WTC11 (cell line): ENCODE data around the gene EIF2S1. TPM values are rescaled to one million over a fixed set of nuclear protein-coding genes. Genes with fewer than 3 reads are reported as not detected.

Experiments
- ATAC-seq: fragments of 200-7000 bp; cut with Tn5 transposase; 2 replicates; pipeline ENCODE4 v1.10.0; 2021; ENCODE audit warnings: mild to moderate bottlenecking, moderate library complexity
- CTCF ChIA-PET: fragments of 300-600 bp; sonication (Branson Sonifier 250); formaldehyde crosslinking; loops from one replicate; lab custom pipeline; 2021; ENCODE audit warnings: antibody characterized with exemption; lab: Charles Lee
- POLR2A ChIA-PET: fragments of 350-600 bp; sonication (Branson Sonifier 250); formaldehyde crosslinking; loops from one replicate; lab custom pipeline; 2021; ENCODE audit warnings: antibody characterized with exemption; lab: Charles Lee
- DNase-seq: peaks from one replicate; pipeline ENCODE4 v3.0.0; 2021; ENCODE audit warnings: low spot score
- H3K27ac Mint-ChIP-seq: 2 replicates; pipeline ENCODE4 v1.8.0; 2021; ENCODE audit warnings: mixed read lengths
- H3K27me3 Mint-ChIP-seq: 2 replicates; pipeline ENCODE4 v1.8.0; 2021; ENCODE audit warnings: low read depth, mild to moderate bottlenecking, moderate library complexity, mixed read lengths
- H3K36me3 Mint-ChIP-seq: 2 replicates; pipeline ENCODE4 v1.8.0; 2021; ENCODE audit warnings: mixed read lengths
- H3K4me1 Mint-ChIP-seq: 2 replicates; pipeline ENCODE4 v1.8.0; 2022; ENCODE audit warnings: mixed read lengths
- H3K4me3 Mint-ChIP-seq: 2 replicates; pipeline ENCODE4 v1.8.0; 2021; ENCODE audit warnings: mild to moderate bottlenecking, moderate library complexity, mixed read lengths
- H3K9me3 Mint-ChIP-seq: 2 replicates; pipeline ENCODE4 v1.8.0; 2021; ENCODE audit warnings: mixed read lengths
- ATF1 ChIP-seq: sonication (generic); formaldehyde crosslinking; IDR thresholded peaks from 2 replicates; pipeline ENCODE4 v1.8.1; 2023; ENCODE audit warnings: mild to moderate bottlenecking, moderate library complexity, missing genetic modification reagents
- ATF3 ChIP-seq: sonication (generic); formaldehyde crosslinking; conservative IDR thresholded peaks from 2 replicates; pipeline ENCODE4 v1.8.1; 2022; ENCODE audit warnings: mild to moderate bottlenecking, missing genetic modification reagents
- CREM ChIP-seq: sonication (generic); formaldehyde crosslinking; IDR thresholded peaks from 2 replicates; pipeline ENCODE4 v1.8.1; 2022; ENCODE audit warnings: mild to moderate bottlenecking, missing genetic modification reagents, moderate library complexity
- ESRRA ChIP-seq: sonication (generic); formaldehyde crosslinking; IDR thresholded peaks from 2 replicates; pipeline ENCODE4 v1.8.1; 2022; ENCODE audit warnings: mild to moderate bottlenecking, missing genetic modification reagents, borderline replicate concordance
- ETV6 ChIP-seq: sonication (generic); formaldehyde crosslinking; IDR thresholded peaks from 2 replicates; pipeline ENCODE4 v1.8.1; 2022; ENCODE audit warnings: mild to moderate bottlenecking, missing genetic modification reagents
- FOXK1 ChIP-seq: sonication (generic); formaldehyde crosslinking; IDR thresholded peaks from 2 replicates; pipeline ENCODE4 v1.8.0; 2022; ENCODE audit warnings: mild to moderate bottlenecking, moderate library complexity, missing genetic modification reagents
- FOXP1 ChIP-seq: sonication (generic); formaldehyde crosslinking; IDR thresholded peaks from 2 replicates; pipeline ENCODE4 v1.8.0; 2022; ENCODE audit warnings: missing genetic modification reagents, mild to moderate bottlenecking, moderate library complexity, borderline replicate concordance
- KAT7 ChIP-seq: sonication (generic); formaldehyde crosslinking; IDR thresholded peaks from 2 replicates; pipeline ENCODE4 v1.8.1; 2023; ENCODE audit warnings: missing genetic modification reagents, mild to moderate bottlenecking, borderline replicate concordance
- NR1H2 ChIP-seq: sonication (generic); formaldehyde crosslinking; IDR thresholded peaks from 2 replicates; pipeline ENCODE4 v1.9.0; 2021; ENCODE audit warnings: mild to moderate bottlenecking, moderate library complexity, missing genetic modification reagents
- RELA ChIP-seq: sonication (generic); formaldehyde crosslinking; IDR thresholded peaks from 2 replicates; pipeline ENCODE4 v1.8.1; 2022; ENCODE audit warnings: missing genetic modification reagents, mild to moderate bottlenecking, borderline replicate concordance
- TEAD1 ChIP-seq: sonication (generic); formaldehyde crosslinking; IDR thresholded peaks from 2 replicates; pipeline ENCODE4 v1.8.0; 2022; ENCODE audit warnings: mild to moderate bottlenecking, missing genetic modification reagents
- TEAD4 ChIP-seq: sonication (generic); formaldehyde crosslinking; IDR thresholded peaks from 2 replicates; pipeline ENCODE4 v1.8.0; 2022; ENCODE audit warnings: mild to moderate bottlenecking, missing genetic modification reagents
- ZNF138 ChIP-seq: sonication (generic); formaldehyde crosslinking; conservative IDR thresholded peaks from 2 replicates; pipeline ENCODE4 v1.8.1; 2022; ENCODE audit warnings: mild to moderate bottlenecking, moderate library complexity, missing genetic modification reagents
- ZNF219 ChIP-seq: sonication (generic); formaldehyde crosslinking; IDR thresholded peaks from 2 replicates; pipeline ENCODE4 v1.8.0; 2023; ENCODE audit warnings: missing genetic modification reagents, mild to moderate bottlenecking, borderline replicate concordance
- ZNF232 ChIP-seq: sonication (generic); formaldehyde crosslinking; IDR thresholded peaks from 2 replicates; pipeline ENCODE4 v1.8.0; 2022; ENCODE audit warnings: mild to moderate bottlenecking, missing genetic modification reagents
- ZNF317 ChIP-seq: sonication (generic); formaldehyde crosslinking; IDR thresholded peaks from 2 replicates; pipeline ENCODE4 v1.8.1; 2023; ENCODE audit warnings: low read depth, mild to moderate bottlenecking, moderate library complexity, missing genetic modification reagents, borderline replicate concordance
- ZSCAN18 ChIP-seq: fragments of 250-450 bp; sonication (Bioruptor Pico); IDR thresholded peaks from 2 replicates; pipeline ENCODE4 v2.1.2; 2022; ENCODE audit warnings: mild to moderate bottlenecking, moderate library complexity
- total RNA-seq: library from RNA; stranded (reverse); gene quantifications from 3 replicates; pipeline ENCODE4 v1.2.3, GENCODE V29; 2021
- TF ChIP-seq, protein P1 (sequence below): fragments of 250-450 bp; sonication (Bioruptor Pico); conservative IDR thresholded peaks from 2 replicates; pipeline ENCODE4 v1.9.0; 2021; ENCODE audit warnings: mild to moderate bottlenecking
- TF ChIP-seq, protein P2 (sequence below): sonication (generic); formaldehyde crosslinking; IDR thresholded peaks from 2 replicates; pipeline ENCODE4 v1.8.1; 2023; ENCODE audit warnings: mild to moderate bottlenecking, missing genetic modification reagents, borderline replicate concordance
- TF ChIP-seq, protein P3 (sequence below): fragments of 250-450 bp; sonication (Bioruptor Pico); IDR thresholded peaks from 2 replicates; pipeline ENCODE4 v1.8.0; 2021; ENCODE audit warnings: mild to moderate bottlenecking
- TF ChIP-seq, protein P4 (sequence below): sonication (generic); formaldehyde crosslinking; IDR thresholded peaks from 2 replicates; pipeline ENCODE4 v1.8.0; 2023; ENCODE audit warnings: mild to moderate bottlenecking, missing genetic modification reagents

Gene EIF2S1
- total RNA-seq, 1 experiment from 2014 or later: 137 TPM

DNA sequence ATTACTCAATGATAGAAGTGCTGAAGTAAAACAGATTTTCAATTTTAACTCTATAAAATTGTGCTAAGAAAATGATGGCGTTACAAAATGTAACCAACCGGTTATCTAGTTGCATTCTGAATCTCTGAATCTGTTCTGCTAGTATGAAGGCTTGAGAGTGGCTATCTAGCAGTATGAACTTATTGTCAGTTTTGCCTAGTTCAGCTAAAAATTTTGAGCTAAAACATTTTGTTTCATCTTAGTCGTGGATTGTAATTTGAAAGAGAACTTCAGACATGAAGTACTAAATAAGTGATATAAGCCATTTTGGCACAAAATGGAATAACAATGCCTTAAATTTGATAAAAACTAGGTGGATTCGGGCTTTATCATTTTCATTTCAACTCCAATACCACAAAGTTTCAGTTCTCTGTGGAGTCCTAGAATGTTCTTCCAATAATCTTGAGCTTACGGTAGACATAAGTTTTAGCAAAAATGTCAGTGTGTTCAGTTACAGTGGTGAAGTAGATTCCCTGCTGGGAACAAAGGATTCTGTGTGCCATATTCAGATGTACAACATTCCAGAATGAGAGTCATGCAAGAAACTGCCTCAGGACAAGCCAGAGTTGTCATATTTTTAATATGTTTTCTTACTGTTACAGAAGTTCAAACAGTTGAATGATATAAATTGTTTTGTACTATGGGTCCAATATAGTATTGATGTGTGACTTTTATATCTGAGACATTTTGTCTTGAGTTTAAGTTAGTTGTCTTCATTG is 28.6 kb upstream of the EIF2S1 start (continued):
- TF ChIP-seq, protein P1, sequence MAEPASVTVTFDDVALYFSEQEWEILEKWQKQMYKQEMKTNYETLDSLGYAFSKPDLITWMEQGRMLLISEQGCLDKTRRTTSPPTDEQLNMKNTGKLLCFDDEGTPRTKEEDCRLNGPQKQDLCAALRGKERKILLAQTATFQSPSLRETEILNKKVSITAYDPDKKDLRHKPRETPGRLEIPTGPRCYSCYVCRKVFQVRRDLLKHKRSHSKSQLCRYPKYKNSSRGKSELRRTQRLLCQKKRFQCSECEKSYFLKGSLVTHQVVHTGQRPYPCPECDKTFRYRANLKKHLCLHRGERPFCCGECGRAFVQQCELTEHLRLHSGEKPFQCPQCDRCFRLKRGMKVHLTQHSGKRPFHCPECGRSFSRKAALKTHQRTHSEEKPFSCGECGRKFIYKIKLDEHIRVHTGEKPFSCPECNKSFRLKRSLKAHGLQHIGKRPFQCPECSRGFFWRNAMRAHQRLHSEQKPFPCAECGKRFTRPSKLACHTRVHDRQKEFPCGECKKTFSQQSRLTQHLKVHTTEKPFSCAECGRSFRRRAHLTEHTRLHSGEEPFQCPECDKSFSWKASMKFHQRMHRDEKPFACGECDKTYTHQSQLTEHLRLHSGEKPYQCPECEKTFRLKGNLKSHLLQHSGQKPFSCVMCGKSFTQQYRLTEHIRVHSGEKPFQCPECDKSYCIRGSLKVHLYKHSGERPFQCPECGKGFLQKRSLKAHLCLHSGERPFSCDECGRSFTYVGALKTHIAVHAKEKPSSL (CRISPR knock-in tag): no peak
- TF ChIP-seq, protein P2, sequence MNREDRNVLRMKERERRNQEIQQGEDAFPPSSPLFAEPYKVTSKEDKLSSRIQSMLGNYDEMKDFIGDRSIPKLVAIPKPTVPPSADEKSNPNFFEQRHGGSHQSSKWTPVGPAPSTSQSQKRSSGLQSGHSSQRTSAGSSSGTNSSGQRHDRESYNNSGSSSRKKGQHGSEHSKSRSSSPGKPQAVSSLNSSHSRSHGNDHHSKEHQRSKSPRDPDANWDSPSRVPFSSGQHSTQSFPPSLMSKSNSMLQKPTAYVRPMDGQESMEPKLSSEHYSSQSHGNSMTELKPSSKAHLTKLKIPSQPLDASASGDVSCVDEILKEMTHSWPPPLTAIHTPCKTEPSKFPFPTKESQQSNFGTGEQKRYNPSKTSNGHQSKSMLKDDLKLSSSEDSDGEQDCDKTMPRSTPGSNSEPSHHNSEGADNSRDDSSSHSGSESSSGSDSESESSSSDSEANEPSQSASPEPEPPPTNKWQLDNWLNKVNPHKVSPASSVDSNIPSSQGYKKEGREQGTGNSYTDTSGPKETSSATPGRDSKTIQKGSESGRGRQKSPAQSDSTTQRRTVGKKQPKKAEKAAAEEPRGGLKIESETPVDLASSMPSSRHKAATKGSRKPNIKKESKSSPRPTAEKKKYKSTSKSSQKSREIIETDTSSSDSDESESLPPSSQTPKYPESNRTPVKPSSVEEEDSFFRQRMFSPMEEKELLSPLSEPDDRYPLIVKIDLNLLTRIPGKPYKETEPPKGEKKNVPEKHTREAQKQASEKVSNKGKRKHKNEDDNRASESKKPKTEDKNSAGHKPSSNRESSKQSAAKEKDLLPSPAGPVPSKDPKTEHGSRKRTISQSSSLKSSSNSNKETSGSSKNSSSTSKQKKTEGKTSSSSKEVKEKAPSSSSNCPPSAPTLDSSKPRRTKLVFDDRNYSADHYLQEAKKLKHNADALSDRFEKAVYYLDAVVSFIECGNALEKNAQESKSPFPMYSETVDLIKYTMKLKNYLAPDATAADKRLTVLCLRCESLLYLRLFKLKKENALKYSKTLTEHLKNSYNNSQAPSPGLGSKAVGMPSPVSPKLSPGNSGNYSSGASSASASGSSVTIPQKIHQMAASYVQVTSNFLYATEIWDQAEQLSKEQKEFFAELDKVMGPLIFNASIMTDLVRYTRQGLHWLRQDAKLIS: no peak
- TF ChIP-seq ATF1 (CRISPR knock-in tag): no peak
- no peak for TF ChIP-seq TEAD1 (CRISPR knock-in tag)
- TF ChIP-seq ZNF219 (CRISPR knock-in tag): no peak
- TF ChIP-seq ATF3 (CRISPR knock-in tag): no peak
- no peak for TF ChIP-seq ZSCAN18
- TF ChIP-seq ESRRA (CRISPR knock-in tag): no peak
- no peak for TF ChIP-seq KAT7 (CRISPR knock-in tag)
- TF ChIP-seq ETV6 (CRISPR knock-in tag): no peak

- H3K4me3 Mint-ChIP-seq: no peak overlapping the region
- POLR2A ChIA-PET: no interaction called here
- ATAC-seq: no peak
- no peaks in the 10 kb centered on the region for H3K4me1 Mint-ChIP-seq
- H3K27me3 Mint-ChIP-seq: no peaks in the 10 kb centered on the region
- no peak overlapping the region for H3K27ac Mint-ChIP-seq
- H3K36me3 Mint-ChIP-seq: peaks cover 29% of the 10 kb centered on the region
- TF ChIP-seq ZNF138 (no peak), ZNF317 (CRISPR knock-in tag) (no peak), CREM (CRISPR knock-in tag) (no peak), FOXK1 (CRISPR knock-in tag) (no peak), FOXP1 (no peak), ZNF232 (CRISPR knock-in tag) (no peak), TEAD4 (CRISPR knock-in tag) (no peak), RELA (CRISPR knock-in tag) (no peak), ATF1 (CRISPR knock-in tag) (no peak), NR1H2 (CRISPR knock-in tag) (no peak)
- TF ChIP-seq, protein P3, sequence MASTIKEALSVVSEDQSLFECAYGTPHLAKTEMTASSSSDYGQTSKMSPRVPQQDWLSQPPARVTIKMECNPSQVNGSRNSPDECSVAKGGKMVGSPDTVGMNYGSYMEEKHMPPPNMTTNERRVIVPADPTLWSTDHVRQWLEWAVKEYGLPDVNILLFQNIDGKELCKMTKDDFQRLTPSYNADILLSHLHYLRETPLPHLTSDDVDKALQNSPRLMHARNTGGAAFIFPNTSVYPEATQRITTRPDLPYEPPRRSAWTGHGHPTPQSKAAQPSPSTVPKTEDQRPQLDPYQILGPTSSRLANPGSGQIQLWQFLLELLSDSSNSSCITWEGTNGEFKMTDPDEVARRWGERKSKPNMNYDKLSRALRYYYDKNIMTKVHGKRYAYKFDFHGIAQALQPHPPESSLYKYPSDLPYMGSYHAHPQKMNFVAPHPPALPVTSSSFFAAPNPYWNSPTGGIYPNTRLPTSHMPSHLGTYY (CRISPR knock-in tag): no peak
- TF ChIP-seq, protein P4, sequence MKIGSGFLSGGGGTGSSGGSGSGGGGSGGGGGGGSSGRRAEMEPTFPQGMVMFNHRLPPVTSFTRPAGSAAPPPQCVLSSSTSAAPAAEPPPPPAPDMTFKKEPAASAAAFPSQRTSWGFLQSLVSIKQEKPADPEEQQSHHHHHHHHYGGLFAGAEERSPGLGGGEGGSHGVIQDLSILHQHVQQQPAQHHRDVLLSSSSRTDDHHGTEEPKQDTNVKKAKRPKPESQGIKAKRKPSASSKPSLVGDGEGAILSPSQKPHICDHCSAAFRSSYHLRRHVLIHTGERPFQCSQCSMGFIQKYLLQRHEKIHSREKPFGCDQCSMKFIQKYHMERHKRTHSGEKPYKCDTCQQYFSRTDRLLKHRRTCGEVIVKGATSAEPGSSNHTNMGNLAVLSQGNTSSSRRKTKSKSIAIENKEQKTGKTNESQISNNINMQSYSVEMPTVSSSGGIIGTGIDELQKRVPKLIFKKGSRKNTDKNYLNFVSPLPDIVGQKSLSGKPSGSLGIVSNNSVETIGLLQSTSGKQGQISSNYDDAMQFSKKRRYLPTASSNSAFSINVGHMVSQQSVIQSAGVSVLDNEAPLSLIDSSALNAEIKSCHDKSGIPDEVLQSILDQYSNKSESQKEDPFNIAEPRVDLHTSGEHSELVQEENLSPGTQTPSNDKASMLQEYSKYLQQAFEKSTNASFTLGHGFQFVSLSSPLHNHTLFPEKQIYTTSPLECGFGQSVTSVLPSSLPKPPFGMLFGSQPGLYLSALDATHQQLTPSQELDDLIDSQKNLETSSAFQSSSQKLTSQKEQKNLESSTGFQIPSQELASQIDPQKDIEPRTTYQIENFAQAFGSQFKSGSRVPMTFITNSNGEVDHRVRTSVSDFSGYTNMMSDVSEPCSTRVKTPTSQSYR (CRISPR knock-in tag): no peak
- 0 out of 2 replicates have a peak, but pooled peaks cover 4% of the 10 kb centered on the region for H3K9me3 Mint-ChIP-seq
- CTCF ChIA-PET: no interaction called here
- DNase-seq: no peak
Measured at GRCh38 chr14:67332468-67332867, 27.7 kb upstream of the EIF2S1 start.
